ENCODE data around the gene ENHO.
"Not testable (repeated sequence)": the region's sequence is repeated elsewhere in the genome, so short reads cannot be mapped to it uniquely, and the experiment has no call there.

Gene ENHO

DNA sequence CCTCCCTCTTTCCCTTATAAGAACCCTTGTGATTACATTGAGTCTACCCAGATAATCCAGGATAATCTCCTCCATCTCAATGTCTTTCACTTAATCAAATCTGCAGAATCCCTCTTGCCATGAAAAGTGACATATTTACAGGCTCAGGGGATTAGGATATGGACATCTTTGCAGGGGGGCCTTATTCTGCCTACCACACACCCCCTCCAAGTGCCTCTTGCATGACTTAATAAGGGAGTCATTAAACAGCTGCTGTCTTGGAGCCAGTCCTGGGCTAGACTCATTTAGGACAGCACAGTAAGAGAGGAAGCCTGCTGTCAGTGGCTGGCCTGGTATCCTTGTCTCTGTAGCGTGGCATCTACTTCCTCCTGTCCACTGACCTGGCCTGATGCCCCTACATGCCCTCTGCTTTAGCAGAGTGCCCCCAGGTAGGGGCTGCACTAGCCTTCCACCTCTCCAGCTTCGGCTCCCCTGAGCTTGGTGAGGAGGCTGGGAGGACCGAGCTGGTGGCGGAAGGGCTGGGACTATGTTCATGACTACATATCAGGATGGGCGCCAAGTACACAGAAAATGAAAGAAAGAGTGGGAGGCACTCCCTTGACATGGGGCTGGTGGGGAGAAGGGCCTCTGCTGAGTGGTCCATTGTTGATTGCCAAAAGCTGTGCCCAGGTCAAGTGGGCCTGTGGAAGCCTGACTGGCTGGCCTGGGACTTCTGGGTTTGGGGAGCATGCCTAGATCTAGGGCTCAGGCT lies 17.2 kb downstream of the ENHO start:
- DNase-seq = no peak

GRCh38 chr9:34503406-34503805 lies 19.4 kb downstream of the ENHO start:
- no peak for DNase-seq

- no peak for DNase-seq
These were observed 19.9 kb downstream of the ENHO start for GRCh38 chr9:34502891-34503290.

DNA sequence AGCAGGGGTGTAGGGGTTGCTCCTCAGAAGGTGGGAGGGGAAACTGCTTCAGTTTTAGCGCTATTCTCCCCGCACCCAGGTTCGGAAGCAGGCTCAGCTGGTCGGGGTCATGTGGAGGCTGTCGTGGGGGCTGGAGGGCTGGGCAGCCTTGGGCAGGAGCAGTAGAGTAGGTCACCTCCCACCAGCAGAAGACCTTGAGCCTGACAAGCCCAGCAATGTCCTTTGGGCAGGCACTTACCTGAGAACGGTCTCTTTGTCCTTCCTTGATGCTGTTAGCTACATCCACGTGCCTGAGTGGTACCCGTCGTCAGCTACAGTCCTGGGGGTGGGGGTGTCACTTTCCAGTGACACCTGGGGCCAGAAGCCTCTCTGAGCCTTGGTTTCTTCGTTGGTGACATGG lies 20.3 kb downstream of the ENHO start:
- DNase-seq = no peak

DNA sequence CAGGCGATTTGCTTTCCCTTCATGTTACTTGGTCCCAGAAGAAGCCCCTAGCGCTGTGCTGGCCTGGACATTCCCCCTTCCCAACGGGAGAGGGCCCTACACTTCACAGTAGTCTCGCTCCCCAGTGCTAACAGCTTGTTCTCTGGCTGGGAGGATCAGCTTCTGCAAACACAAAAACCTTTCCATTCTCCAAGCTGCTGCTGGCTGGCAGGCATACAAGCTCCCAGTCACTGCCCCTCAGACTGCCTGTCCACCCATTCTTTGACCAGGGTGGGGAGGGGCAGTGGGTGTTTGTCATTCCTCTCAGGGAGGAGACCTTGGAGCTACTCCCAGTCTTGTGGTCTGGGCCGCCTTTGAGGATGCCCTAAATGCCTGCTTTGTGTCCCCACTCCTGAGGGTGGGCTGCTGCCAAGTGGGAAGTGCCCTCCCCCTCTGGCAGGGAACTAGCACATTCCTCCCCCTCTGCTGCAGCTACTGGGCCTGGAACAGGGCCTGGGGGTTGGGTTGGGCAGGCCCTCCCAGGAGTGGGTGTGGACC lies 20.8 kb downstream of the ENHO start:
- DNase-seq = no peak

DNA sequence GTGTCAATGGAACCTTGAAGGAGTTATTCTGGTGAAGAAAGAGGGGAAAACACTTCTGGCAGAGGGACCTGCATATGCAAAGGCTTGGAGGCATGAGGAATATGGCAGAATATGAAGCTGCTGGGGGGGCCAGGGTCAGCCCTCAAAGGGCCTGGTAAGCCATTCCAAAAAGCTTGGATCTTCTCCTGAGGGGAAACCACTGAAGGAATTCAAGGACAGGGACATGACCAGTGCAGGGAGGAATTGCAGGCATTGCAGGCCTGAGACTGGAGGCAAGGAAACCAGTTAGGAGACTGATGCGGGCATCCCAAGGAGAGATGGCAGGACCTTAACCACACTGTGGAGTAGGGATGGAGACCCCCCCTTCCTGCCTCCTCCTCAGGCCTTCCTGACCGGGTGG lies 21.4 kb downstream of the ENHO start:
- DNase-seq = no peak

GRCh38 chr9:34500623-34501267 lies 22.0 kb downstream of the ENHO start:
- DNase-seq = peak; percentile 49

DNA sequence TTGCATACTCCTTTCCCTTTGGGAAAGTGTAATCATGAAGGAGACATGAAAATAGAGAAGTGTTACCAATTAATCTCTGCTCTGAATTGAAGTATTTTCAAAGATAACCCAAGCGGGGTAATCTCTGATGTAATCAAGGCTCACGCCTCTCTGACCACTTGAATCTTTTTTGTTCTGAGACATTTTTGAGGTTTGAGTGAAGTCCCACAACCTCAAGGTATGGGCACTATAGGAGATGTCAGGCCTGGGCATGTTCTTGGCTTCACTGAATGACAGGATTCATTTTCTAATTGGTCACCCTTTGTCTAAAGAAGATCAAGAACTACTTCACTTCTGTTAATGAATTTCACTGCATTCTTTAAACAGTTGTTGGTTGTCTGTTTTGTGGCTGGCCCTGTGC lies 23.7 kb downstream of the ENHO start:
- no peak for DNase-seq

DNA sequence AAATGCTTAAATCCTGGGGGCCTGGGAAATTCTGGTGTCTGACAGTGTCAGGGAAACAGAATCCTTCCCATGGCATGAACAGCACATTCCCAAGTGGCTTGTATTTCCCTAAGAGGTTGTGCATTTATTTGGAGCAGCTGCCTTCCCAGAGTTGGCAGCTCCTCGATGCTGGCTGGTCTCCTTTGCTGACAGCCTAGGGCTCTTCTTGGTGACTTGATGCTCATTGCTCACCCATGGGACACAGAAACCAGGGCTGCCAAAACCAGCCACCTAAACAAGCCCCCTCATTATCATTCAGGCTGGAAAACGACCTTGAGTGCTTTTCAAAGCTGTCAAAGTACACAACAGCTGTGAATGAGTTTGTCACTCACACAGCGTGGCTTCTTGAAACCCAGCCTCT lies 24.2 kb downstream of the ENHO start:
- no peak for DNase-seq

- DNase-seq = no peak
These were observed 26.6 kb downstream of the ENHO start for GRCh38 chr9:34496149-34496712.

DNA sequence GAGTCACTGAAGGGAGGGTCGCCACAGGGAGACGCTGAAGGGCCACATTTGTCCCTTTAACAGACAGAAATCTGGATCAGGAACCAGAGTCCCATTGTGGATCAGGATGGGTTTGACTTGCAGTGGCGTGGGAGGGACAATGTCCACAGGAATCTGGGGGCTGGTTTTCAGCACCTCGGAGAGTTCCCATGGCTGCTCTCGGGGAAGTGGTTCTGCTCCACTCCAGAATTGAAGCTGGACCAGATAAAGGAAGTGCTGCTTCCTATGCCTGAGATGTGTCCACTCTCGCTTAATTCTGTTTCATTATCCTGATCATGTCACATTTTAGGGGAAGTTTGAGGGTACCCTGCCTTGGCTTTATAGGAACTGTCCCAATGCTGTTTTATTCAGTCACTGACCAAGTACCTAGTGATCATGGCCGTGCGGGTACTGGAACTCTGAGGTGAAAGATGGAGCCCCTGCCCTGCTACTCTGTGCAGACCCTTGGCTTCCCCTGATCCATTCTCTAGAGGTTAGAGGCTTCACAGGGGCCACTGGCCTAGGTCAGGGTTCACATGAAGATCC lies 28.7 kb downstream of the ENHO start:
- no peak for DNase-seq

GRCh38 chr9:34492051-34492450 lies 30.7 kb downstream of the ENHO start:
- no peak for DNase-seq

GRCh38 chr9:34491596-34491995 lies 31.2 kb downstream of the ENHO start:
- no peak for DNase-seq

- DNase-seq = no peak
These were observed 32.0 kb downstream of the ENHO start for GRCh38 chr9:34490760-34491159.

- no peak for DNase-seq
These were observed 32.4 kb downstream of the ENHO start for GRCh38 chr9:34490360-34490759.

DNA sequence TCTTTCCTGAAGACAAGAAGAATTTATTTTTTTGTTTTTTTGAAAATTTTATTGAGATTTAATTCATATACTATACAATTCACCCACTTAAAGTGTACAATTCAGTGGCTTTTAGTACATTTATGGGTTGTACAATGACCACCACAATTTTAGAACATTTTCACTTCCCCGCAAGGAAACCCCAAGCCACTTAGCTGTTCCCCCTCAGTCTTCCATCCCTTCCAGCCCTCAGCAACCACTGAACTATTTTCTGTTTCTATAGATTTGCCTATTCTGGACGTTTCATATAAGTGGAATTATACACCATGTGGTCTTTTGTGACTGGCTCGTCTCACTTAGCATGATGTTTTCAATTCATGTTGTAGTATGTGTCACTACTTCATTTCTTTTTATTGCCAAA lies 36.2 kb downstream of the ENHO start:
- DNase-seq = no peak

- no peak for DNase-seq
These were observed 37.0 kb downstream of the ENHO start for GRCh38 chr9:34485822-34486221.

- no peak for DNase-seq
These were observed 38.1 kb downstream of the ENHO start for GRCh38 chr9:34484678-34485077.

DNA sequence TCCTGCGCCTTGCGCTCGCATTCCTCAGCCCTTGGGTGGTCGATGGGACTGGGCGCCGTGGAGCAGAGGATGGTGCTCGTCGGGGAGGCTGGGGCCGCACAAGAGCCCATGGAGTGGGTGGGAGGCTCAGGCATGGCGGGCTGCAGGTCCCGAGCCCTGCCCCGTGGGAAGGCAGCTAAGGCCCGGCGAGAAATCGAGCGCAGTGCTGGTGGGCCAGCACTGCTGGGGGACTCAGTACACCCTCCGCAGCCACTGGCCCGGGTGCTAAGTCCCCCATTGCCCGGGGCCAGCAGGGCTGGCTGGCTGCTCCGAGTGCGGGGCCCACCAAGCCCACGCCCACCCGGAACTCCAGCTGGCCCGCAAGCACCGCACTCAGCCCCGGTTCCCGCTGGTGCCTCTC lies 40.0 kb downstream of the ENHO start:
- not testable (repeated sequence) for DNase-seq

DNA sequence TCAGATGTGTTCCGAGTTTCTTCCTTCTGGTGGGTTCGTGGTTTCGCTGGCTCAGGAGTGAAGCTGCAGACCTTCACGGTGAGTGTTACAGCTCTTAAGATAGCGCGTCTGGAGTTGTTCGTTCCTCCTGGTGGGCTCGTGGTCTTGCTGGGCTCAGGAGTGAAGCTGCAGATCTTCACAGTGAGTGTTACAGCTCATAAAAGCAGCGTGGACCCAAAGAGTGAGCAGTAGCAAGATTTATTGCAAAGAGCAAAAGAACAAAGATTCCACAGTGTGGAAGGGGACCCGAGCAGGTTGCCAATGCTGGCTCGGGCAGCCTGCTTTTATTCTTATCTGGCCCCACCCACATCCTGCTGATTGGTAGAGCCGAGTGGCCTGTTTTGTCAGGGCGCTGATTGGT lies 41.2 kb downstream of the ENHO start:
- not testable (repeated sequence) for DNase-seq

- DNase-seq = no peak
These were observed 43.3 kb downstream of the ENHO start for GRCh38 chr9:34479431-34479866.

DNA sequence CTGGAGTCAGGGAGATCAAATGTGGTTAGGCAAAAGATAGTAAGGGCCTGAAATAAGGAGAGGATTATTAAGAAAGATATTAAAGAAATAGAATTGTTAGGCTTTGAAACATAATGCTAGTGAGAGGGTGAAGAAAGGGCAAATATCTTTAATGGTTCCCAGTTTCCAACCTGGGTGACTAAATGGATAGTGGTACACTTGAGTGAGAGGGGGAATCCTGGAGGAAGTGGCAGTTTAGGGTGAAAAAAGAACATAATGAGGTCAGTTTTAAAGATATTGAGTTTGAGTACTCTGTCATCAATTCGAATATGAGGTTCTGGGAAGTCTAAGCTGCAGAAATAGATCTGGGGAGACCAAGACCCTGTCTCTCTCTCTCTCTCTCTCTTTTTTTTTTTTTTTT lies 45.2 kb downstream of the ENHO start:
- DNase-seq = no peak

- no peak for DNase-seq
These were observed 47.7 kb downstream of the ENHO start for GRCh38 chr9:34475097-34475496.
